ENCODE measurements around the gene FCSK. TPM values are rescaled to one million over a fixed set of nuclear protein-coding genes. Genes with fewer than 3 reads are reported as not detected.
A peak's percentile ranks its signal among the peaks of the same experiment; 100 is the strongest.

Gene FCSK
- total and polyA plus RNA-seq, 2 of the 13 experiments (the other 11 are each of a cell fraction or from before 2014, with no cell fraction given), result 9.1 to 19.2 TPM

DNA sequence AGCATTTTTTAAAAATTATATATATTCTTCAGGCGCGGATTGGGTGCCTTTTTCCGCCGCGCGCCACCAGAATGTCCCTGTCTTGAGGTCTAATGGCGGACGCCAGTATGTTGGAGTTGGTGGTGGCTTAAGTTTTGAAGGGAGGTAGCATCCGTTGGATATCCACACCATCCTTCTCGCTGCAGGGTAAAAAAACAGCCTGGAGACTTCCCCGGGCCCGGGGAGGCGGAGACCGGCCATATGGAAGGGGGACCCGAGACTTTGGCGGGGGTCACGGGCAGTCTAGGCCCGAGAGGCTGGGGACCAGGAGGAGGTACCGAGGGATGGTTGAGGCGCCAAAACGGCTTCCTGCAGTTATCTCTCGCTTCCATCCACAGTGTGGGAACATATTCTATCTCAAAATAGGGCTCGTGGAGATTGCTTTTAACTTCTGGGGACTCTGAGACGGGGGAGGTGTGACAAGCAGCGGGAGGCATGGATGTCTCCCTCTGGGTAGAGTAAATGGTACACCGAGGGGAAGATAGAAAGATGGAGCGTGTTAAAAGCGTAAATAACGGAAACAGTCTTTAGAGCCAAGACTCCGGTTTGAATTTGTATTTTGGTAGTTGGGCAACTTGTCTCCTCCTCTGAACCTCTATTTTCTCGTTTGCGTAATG, 69.5 kb downstream of the FCSK start, which contains the start of gene SF3B3 (continued):
- TF ChIP-seq, protein P1, sequence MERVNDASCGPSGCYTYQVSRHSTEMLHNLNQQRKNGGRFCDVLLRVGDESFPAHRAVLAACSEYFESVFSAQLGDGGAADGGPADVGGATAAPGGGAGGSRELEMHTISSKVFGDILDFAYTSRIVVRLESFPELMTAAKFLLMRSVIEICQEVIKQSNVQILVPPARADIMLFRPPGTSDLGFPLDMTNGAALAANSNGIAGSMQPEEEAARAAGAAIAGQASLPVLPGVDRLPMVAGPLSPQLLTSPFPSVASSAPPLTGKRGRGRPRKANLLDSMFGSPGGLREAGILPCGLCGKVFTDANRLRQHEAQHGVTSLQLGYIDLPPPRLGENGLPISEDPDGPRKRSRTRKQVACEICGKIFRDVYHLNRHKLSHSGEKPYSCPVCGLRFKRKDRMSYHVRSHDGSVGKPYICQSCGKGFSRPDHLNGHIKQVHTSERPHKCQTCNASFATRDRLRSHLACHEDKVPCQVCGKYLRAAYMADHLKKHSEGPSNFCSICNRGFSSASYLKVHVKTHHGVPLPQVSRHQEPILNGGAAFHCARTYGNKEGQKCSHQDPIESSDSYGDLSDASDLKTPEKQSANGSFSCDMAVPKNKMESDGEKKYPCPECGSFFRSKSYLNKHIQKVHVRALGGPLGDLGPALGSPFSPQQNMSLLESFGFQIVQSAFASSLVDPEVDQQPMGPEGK (CRISPR knock-in tag; IDR thresholded peaks at IDR 0.05), result no peak; the same call in none of the 2 replicates
- TF ChIP-seq TBL1XR1 (IDR thresholded peaks at IDR 0.05; ENCODE audit: borderline replicate concordance, low read length, partially characterized antibody) (no peak), LCORL (IDR thresholded peaks at IDR 0.05) (no peak), LCORL (CRISPR knock-in tag; IDR thresholded peaks at IDR 0.05) (no peak), ISX (CRISPR knock-in tag; conservative IDR thresholded peaks at IDR 0.05) (peak; percentile 66; the same call in 1 of the 2 replicates), ZNF614 (CRISPR knock-in tag; IDR thresholded peaks at IDR 0.05; ENCODE audit: borderline replicate concordance) (peak; percentile 41; the same call in 1 of the 2 replicates), ZNF333 (CRISPR knock-in tag; IDR thresholded peaks at IDR 0.05; ENCODE audit: borderline replicate concordance) (no peak; the same call in 1 of the 2 replicates), HNRNPK (IDR thresholded peaks at IDR 0.05; ENCODE audit: low read depth, low read length, poor library complexity, severe bottlenecking) (no peak), ZFP90 (CRISPR knock-in tag; IDR thresholded peaks at IDR 0.05; ENCODE audit: borderline replicate concordance) (no peak; the same call in 1 of the 2 replicates), CHD4 (IDR thresholded peaks at IDR 0.05; ENCODE audit: borderline replicate concordance, low read length) (no peak), MYC (CRISPR knock-in tag; IDR thresholded peaks at IDR 0.05; ENCODE audit: borderline replicate concordance) (peak; percentile 97), ATF7-NPFF (CRISPR knock-in tag; IDR thresholded peaks at IDR 0.05; ENCODE audit: low read depth) (no peak), ZNF34 (CRISPR knock-in tag; IDR thresholded peaks at IDR 0.05; ENCODE audit: borderline replicate concordance) (no peak), ADNP (CRISPR knock-in tag; IDR thresholded peaks at IDR 0.05) (no peak), NCOA5 (CRISPR knock-in tag; IDR thresholded peaks at IDR 0.05) (no peak), ZNF543 (CRISPR knock-in tag; IDR thresholded peaks at IDR 0.05) (no peak), RAD51 (IDR thresholded peaks at IDR 0.05; ENCODE audit: borderline replicate concordance) (no peak)
- TF ChIP-seq, protein P2, sequence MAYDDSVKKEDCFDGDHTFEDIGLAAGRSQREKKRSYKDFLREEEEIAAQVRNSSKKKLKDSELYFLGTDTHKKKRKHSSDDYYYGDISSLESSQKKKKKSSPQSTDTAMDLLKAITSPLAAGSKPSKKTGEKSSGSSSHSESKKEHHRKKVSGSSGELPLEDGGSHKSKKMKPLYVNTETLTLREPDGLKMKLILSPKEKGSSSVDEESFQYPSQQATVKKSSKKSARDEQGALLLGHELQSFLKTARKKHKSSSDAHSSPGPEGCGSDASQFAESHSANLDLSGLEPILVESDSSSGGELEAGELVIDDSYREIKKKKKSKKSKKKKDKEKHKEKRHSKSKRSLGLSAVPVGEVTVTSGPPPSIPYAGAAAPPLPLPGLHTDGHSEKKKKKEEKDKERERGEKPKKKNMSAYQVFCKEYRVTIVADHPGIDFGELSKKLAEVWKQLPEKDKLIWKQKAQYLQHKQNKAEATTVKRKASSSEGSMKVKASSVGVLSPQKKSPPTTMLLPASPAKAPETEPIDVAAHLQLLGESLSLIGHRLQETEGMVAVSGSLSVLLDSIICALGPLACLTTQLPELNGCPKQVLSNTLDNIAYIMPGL (CRISPR knock-in tag; IDR thresholded peaks at IDR 0.05; ENCODE audit: borderline replicate concordance in 1 of 2, low read depth in 1 of 2), result peak; percentile 84 to 89
- TF ChIP-seq, protein P3, sequence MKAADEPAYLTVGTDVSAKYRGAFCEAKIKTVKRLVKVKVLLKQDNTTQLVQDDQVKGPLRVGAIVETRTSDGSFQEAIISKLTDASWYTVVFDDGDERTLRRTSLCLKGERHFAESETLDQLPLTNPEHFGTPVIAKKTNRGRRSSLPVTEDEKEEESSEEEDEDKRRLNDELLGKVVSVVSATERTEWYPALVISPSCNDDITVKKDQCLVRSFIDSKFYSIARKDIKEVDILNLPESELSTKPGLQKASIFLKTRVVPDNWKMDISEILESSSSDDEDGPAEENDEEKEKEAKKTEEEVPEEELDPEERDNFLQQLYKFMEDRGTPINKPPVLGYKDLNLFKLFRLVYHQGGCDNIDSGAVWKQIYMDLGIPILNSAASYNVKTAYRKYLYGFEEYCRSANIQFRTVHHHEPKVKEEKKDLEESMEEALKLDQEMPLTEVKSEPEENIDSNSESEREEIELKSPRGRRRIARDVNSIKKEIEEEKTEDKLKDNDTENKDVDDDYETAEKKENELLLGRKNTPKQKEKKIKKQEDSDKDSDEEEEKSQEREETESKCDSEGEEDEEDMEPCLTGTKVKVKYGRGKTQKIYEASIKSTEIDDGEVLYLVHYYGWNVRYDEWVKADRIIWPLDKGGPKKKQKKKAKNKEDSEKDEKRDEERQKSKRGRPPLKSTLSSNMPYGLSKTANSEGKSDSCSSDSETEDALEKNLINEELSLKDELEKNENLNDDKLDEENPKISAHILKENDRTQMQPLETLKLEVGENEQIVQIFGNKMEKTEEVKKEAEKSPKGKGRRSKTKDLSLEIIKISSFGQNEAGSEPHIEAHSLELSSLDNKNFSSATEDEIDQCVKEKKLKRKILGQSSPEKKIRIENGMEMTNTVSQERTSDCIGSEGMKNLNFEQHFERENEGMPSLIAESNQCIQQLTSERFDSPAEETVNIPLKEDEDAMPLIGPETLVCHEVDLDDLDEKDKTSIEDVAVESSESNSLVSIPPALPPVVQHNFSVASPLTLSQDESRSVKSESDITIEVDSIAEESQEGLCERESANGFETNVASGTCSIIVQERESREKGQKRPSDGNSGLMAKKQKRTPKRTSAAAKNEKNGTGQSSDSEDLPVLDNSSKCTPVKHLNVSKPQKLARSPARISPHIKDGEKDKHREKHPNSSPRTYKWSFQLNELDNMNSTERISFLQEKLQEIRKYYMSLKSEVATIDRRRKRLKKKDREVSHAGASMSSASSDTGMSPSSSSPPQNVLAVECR (CRISPR knock-in tag; IDR thresholded peaks at IDR 0.05; ENCODE audit: borderline replicate concordance), result peak; percentile 51; the same call in 1 of the 2 replicates
- TF ChIP-seq, protein P4, sequence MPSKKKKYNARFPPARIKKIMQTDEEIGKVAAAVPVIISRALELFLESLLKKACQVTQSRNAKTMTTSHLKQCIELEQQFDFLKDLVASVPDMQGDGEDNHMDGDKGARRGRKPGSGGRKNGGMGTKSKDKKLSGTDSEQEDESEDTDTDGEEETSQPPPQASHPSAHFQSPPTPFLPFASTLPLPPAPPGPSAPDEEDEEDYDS (CRISPR knock-in tag; IDR thresholded peaks at IDR 0.05), result peak; percentile 82

All from HepG2 (cell line).